Occipital lobe (tissue), 2 donors: Measurements from ENCODE around the gene MARS1. TPM values are rescaled to one million over a fixed set of nuclear protein-coding genes. Genes with fewer than 3 reads are reported as not detected.

ENCODE experiments used
- DNase-seq: peaks from one replicate; lab custom pipeline; 2025; lab: John Stamatoyannopoulos, UW
- total RNA-seq: library from RNA; depleted of rRNA; stranded (reverse); fragments of >200 nt; gene quantifications from one replicate; pipeline ENCODE4 v1.2.3, GENCODE V29; 2014

MARS1 gene
- total RNA-seq, 1 donor from 2014 or later = 65.2 TPM

GRCh38 chr12:57470970-57471656, 16.8 kb upstream of the MARS1 start:
- DNase-seq = no peak

GRCh38 chr12:57471661-57472060, 16.2 kb upstream of the MARS1 start:
- DNase-seq = no peak

GRCh38 chr12:57472391-57472790, 15.5 kb upstream of the MARS1 start:
- no peak for DNase-seq

GRCh38 chr12:57473392-57473791, 14.5 kb upstream of the MARS1 start:
- DNase-seq = no peak

- DNase-seq = no peak
Measured at GRCh38 chr12:57473886-57474285, 14.0 kb upstream of the MARS1 start.

GRCh38 chr12:57474430-57474829, 13.4 kb upstream of the MARS1 start:
- DNase-seq = no peak

GRCh38 chr12:57474862-57475261, 13.0 kb upstream of the MARS1 start:
- no peak for DNase-seq

GRCh38 chr12:57475271-57476161, 12.4 kb upstream of the MARS1 start:
- DNase-seq = no peak

- no peak for DNase-seq
Measured at GRCh38 chr12:57476162-57476992, 11.5 kb upstream of the MARS1 start.

GRCh38 chr12:57476993-57477709, 10.7 kb upstream of the MARS1 start:
- DNase-seq = no peak

GRCh38 chr12:57477710-57478681, 9.9 kb upstream of the MARS1 start:
- peak; percentile 20 for DNase-seq

GRCh38 chr12:57479043-57479375, 8.9 kb upstream of the MARS1 start:
- DNase-seq = no peak

- no peak for DNase-seq
Measured at GRCh38 chr12:57479376-57480115, 8.3 kb upstream of the MARS1 start, which contains the start of gene ARHGAP9. Gene ARHGAP9, minus strand, starts transcription at chr12:57479866. Its CDS starts 460 bp downstream, at chr12:57479406.

- DNase-seq = no peak
Measured at GRCh38 chr12:57481671-57482070, 6.2 kb upstream of the MARS1 start.

GRCh38 chr12:57483466-57483865, 4.4 kb upstream of the MARS1 start:
- DNase-seq = no peak

- no peak for DNase-seq
Measured at GRCh38 chr12:57485695-57486094, 2.2 kb upstream of the MARS1 start.

GRCh38 chr12:57487055-57487596, 742 bp upstream of the MARS1 start:
- no peak for DNase-seq

- DNase-seq = no peak
Measured at GRCh38 chr12:57488402-57489156, 711 bp downstream of the MARS1 start.
